ENCODE measurements around the gene SHOX. TPM values are rescaled to one million over a fixed set of nuclear protein-coding genes. Genes with fewer than 3 reads are reported as not detected.

Gene SHOX
- total RNA-seq, 4 donors from 2014 or later, result 0.17 TPM; not detected in 3

GRCh38 chrX:627995-628394 lies 2.6 kb upstream of the SHOX start:
- intact Hi-C loops (cut with DNase I), result no loop called here
- H3K36me3 ChIP-seq, result no peaks in the 10 kb centered on the region
- H3K4me1 ChIP-seq, result peaks cover 0 to 32% (median 10%) of the 10 kb centered on the region in 4 donors
- peaks cover 0 to 76% (median 27%) of the 10 kb centered on the region in 4 donors for H3K27me3 ChIP-seq
- TF ChIP-seq EP300 (IDR thresholded peaks at IDR 0.05), result no peak
- H3K4me3 ChIP-seq, result no peak overlapping the region
- WGBS, result 19% methylated on average over 4 of the region's 4 CpGs
- no peak for DNase-seq (ENCODE audit: extremely low spot score)
- H3K9me3 ChIP-seq, result no peaks in the 10 kb centered on the region
- no peak overlapping the region for H3K27ac ChIP-seq (replicated peaks in 1 of 4)

GRCh38 chrX:629230-630006 lies 1.2 kb upstream of the SHOX start:
- peak; percentile 50 for DNase-seq (ENCODE audit: extremely low spot score)
- H3K4me3 ChIP-seq, result no peak overlapping the region
- no peaks in the 10 kb centered on the region for H3K9me3 ChIP-seq
- H3K4me1 ChIP-seq, result peaks cover 0 to 20% (median under 1%) of the 10 kb centered on the region in 4 donors
- intact Hi-C loops (cut with DNase I), result no loop called here
- 6% methylated on average over 15 of the region's 30 CpGs for WGBS
- no peak for TF ChIP-seq EP300 (IDR thresholded peaks at IDR 0.05)
- TF ChIP-seq CTCF (IDR thresholded peaks at IDR 0.05), result no peak
- TF ChIP-seq POLR2AphosphoS5 (IDR thresholded peaks at IDR 0.05), result no peak
- no peak for TF ChIP-seq POLR2A (IDR thresholded peaks at IDR 0.05; ENCODE audit: low read depth)
- H3K27ac ChIP-seq (replicated peaks in 1 of 4), result no peak overlapping the region
- no peaks in the 10 kb centered on the region for H3K36me3 ChIP-seq
- H3K27me3 ChIP-seq, result peaks cover 0 to 78% (median 31%) of the 10 kb centered on the region in 4 donors

DNA sequence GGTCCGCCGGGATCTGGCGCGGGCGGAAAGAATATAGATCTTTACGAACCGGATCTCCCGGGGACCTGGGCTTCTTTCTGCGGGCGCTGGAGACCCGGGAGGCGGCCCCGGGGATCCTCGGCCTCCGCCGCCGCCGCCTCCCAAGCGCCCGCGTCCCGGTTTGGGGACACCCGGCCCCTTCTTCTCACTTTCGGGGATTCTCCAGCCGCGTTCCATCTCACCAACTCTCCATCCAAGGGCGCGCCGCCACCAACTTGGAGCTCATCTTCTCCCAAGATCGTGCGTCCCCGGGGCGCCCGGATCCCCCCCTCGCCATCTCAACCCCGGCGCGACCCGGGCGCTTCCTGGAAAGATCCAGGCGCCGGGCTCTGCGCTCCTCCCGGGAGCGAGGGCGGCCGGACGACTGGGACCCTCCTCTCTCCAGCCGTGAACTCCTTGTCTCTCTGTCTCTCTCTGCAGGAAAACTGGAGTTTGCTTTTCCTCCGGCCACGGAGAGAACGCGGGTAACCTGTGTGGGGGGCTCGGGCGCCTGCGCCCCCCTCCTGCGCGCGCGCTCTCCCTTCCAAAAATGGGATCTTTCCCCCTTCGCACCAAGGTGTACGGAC lies 482 bp upstream of the SHOX start:
- Histone ChIP-seq H3K9me3 (no peaks in the 10 kb centered on the region), H3K27me3 (peaks cover 0 to 78% (median 31%) of the 10 kb centered on the region in 4 donors), H3K36me3 (no peaks in the 10 kb centered on the region), H3K4me3 (peak overlapping the region in 1 of 4 donors; percentile 8), H3K27ac (replicated peaks in 1 of 4) (no peak overlapping the region), H3K4me1 (peaks cover 0 to 19% (median 0%) of the 10 kb centered on the region in 4 donors)
- TF ChIP-seq CTCF (IDR thresholded peaks at IDR 0.05) (no peak), EP300 (IDR thresholded peaks at IDR 0.05) (no peak), POLR2A (IDR thresholded peaks at IDR 0.05; ENCODE audit: low read depth) (no peak), POLR2AphosphoS5 (IDR thresholded peaks at IDR 0.05) (no peak)
- intact Hi-C loops (cut with DNase I), result no loop called here
- 0% methylated on average over 1 of the region's 62 CpGs for WGBS
- DNase-seq (ENCODE audit: extremely low spot score), result peak; percentile 57

- peak; percentile 77 for DNase-seq (ENCODE audit: extremely low spot score)
- 3% methylated on average over 39 of the region's 44 CpGs for WGBS
- peaks cover 0 to 83% (median 36%) of the 10 kb centered on the region in 4 donors for H3K27me3 ChIP-seq
These were observed 1.3 kb downstream of the SHOX start for GRCh38 chrX:631802-632365.

More at GRCh38 chrX:631802-632365, 1.3 kb downstream of the SHOX start:
- intact Hi-C loops (cut with DNase I), result no loop called here
- no peak overlapping the region for H3K4me3 ChIP-seq
- H3K36me3 ChIP-seq, result no peaks in the 10 kb centered on the region
- H3K4me1 ChIP-seq, result peaks cover 0 to 19% (median under 1%) of the 10 kb centered on the region in 4 donors
- no peak for TF ChIP-seq POLR2AphosphoS5 (IDR thresholded peaks at IDR 0.05)
- no peak for TF ChIP-seq CTCF (IDR thresholded peaks at IDR 0.05)
- no peak for TF ChIP-seq EP300 (IDR thresholded peaks at IDR 0.05)
- no peak for TF ChIP-seq POLR2A (IDR thresholded peaks at IDR 0.05; ENCODE audit: low read depth)
- no peaks in the 10 kb centered on the region for H3K9me3 ChIP-seq
- no peak overlapping the region for H3K27ac ChIP-seq (replicated peaks in 1 of 4)
